H1 (cell line): ENCODE measurements around the gene DPYD. TPM values are rescaled to one million over a fixed set of nuclear protein-coding genes. Genes with fewer than 3 reads are reported as not detected.

Source experiments
- CTCF ChIA-PET: fragments of 300-600 bp; sonication (Branson Sonifier 250); formaldehyde crosslinking; loops from one replicate; lab custom pipeline; 2021; ENCODE audit not compliant: partially characterized antibody; lab: Charles Lee
- POLR2A ChIA-PET: fragments of 300-600 bp; sonication (Branson Sonifier 250); formaldehyde crosslinking; loops from one replicate; lab custom pipeline; 2021; ENCODE audit warnings: inconsistent platforms; ENCODE audit not compliant: partially characterized antibody; lab: Charles Lee
- DNase-seq, 2 experiments: peaks; one replicate each; pipeline versions ENCODE4 v3.0.0 to v3.0.0-alpha.2; 2010 to 2022; ENCODE audit warnings: low spot score in 2 of 2, low read depth in 1 of 2, mixed read lengths in 1 of 2
- FAIRE-seq: peaks from 2 replicates; lab custom pipeline; 2011; peaks lifted over from hg19 to GRCh38; lab: Jason Lieb, UNC
- H2AFZ ChIP-seq: 2 replicates; pipeline ENCODE4 v1.8.1; 2012; ENCODE audit warnings: low read length, inconsistent platforms
- H2AK5ac ChIP-seq: 2 replicates; pipeline ENCODE4 v1.6.1; 2013; ENCODE audit warnings: low read depth, low read length
- H2BK120ac ChIP-seq: replicated peaks from 2 replicates; pipeline ENCODE3; 2013; ENCODE audit warnings: low read depth, low read length, inconsistent platforms
- H2BK12ac ChIP-seq: 2 replicates; pipeline ENCODE4 v1.6.1; 2013; ENCODE audit warnings: low read depth, low read length
- H2BK15ac ChIP-seq: 2 replicates; pipeline ENCODE4 v1.6.1; 2013; ENCODE audit warnings: low read length
- H2BK20ac ChIP-seq: 2 replicates; pipeline ENCODE4 v1.6.1; 2013; ENCODE audit warnings: low read length
- H2BK5ac ChIP-seq: 2 replicates; pipeline ENCODE4 v1.6.1; 2013; ENCODE audit warnings: low read depth, low read length
- H3K14ac ChIP-seq: 2 replicates; pipeline ENCODE4 v1.6.1; 2013; ENCODE audit warnings: inconsistent platforms; ENCODE audit not compliant: insufficient read length
- H3K18ac ChIP-seq: 2 replicates; pipeline ENCODE4 v1.6.1; 2013; ENCODE audit warnings: low read length; ENCODE audit errors: extremely low read depth
- H3K23ac ChIP-seq: 2 replicates; pipeline ENCODE4 v1.6.1; 2013; ENCODE audit warnings: inconsistent platforms; ENCODE audit not compliant: insufficient read length
- H3K23me2 ChIP-seq: 2 replicates; pipeline ENCODE4 v1.6.1; 2013; ENCODE audit warnings: low read depth, low read length
- H3K27ac ChIP-seq: 2 replicates; pipeline ENCODE4 v1.6.1; 2011; ENCODE audit warnings: low read depth, low read length, inconsistent platforms
- H3K27me3 ChIP-seq, 4 experiments: replicated peaks in 1 of 4; 1 replicate in 1 of 4; 2 replicates in 3 of 4; pipeline versions ENCODE4 v1.6.1 to v1.8.1; 2011 to 2013; ENCODE audit warnings: low read length in 3 of 4, mild to moderate bottlenecking in 3 of 4, inconsistent platforms in 2 of 4, mixed read lengths in 2 of 4, moderate library complexity in 1 of 4; ENCODE audit not compliant: control insufficient read depth in 3 of 4, insufficient read depth in 3 of 4; ENCODE audit errors: extremely low read depth in 1 of 4
- H3K36me3 ChIP-seq, 4 experiments: 2 replicates each; pipeline versions ENCODE4 v1.6.1 to v1.8.1; 2011 to 2013; ENCODE audit warnings: mild to moderate bottlenecking in 4 of 4, low read length in 3 of 4, moderate library complexity in 2 of 4, control low read depth in 1 of 4, inconsistent platforms in 1 of 4; ENCODE audit not compliant: insufficient read depth in 4 of 4, control insufficient read depth in 2 of 4
- H3K4ac ChIP-seq: replicated peaks from 2 replicates; pipeline ENCODE3; 2013; ENCODE audit warnings: low read length, low read depth, mixed read lengths, inconsistent platforms; ENCODE audit not compliant: insufficient read length
- H3K4me1 ChIP-seq, 4 experiments: replicated peaks in 1 of 4; 1 replicate in 1 of 4; 2 replicates in 3 of 4; pipeline versions ENCODE4 v1.6.1 to v1.8.1; 2011 to 2013; ENCODE audit warnings: low read length in 3 of 4, inconsistent platforms in 2 of 4, mixed read lengths in 1 of 4; ENCODE audit not compliant: insufficient read depth in 4 of 4, control insufficient read depth in 3 of 4
- H3K4me2 ChIP-seq, 2 experiments: 2 replicates each; pipeline versions ENCODE4 v1.6.1 to v1.8.1; 2011 to 2013; ENCODE audit warnings: low read depth in 2 of 2, low read length in 2 of 2, control low read depth in 1 of 2, inconsistent platforms in 1 of 2, mild to moderate bottlenecking in 1 of 2; ENCODE audit not compliant: insufficient read depth in 1 of 2
- H3K4me3 ChIP-seq, 4 experiments: fragments of 200-600, 300-600 bp in 1 of 4; sonication (generic), shearing (Covaris generic), sonication (Bioruptor Twin) in 1 of 4; 2 replicates each; pipeline versions ENCODE4 v1.5.1 to v1.8.1; 2011 to 2016; ENCODE audit warnings: low read length in 4 of 4, low read depth in 3 of 4, control low read depth in 2 of 4, inconsistent platforms in 2 of 4, mild to moderate bottlenecking in 2 of 4, mixed read lengths in 1 of 4, moderate library complexity in 1 of 4; ENCODE audit not compliant: insufficient read depth in 2 of 4; ENCODE audit errors: extremely low read depth in 1 of 4
- H3K56ac ChIP-seq: replicated peaks from 2 replicates; pipeline ENCODE3; 2013; ENCODE audit warnings: low read depth, mild to moderate bottlenecking, mixed read lengths, low read length, inconsistent platforms; ENCODE audit not compliant: insufficient read length
- H3K79me1 ChIP-seq: 2 replicates; pipeline ENCODE4 v1.6.1; 2013; ENCODE audit warnings: low read depth, low read length, control low read depth
- H3K79me2 ChIP-seq, 2 experiments: 2 replicates each; pipeline versions ENCODE4 v1.6.1 to v1.8.1; 2012 to 2013; ENCODE audit warnings: low read length in 2 of 2, mild to moderate bottlenecking in 2 of 2, inconsistent platforms in 1 of 2; ENCODE audit not compliant: insufficient read depth in 2 of 2, control insufficient read depth in 1 of 2
- H3K9ac ChIP-seq, 4 experiments: replicated peaks in 1 of 4; 1 replicate in 1 of 4; 2 replicates in 3 of 4; pipeline versions ENCODE4 v1.6.1 to v1.8.1; 2011 to 2013; ENCODE audit warnings: low read depth in 3 of 4, low read length in 3 of 4, control low read depth in 2 of 4, mild to moderate bottlenecking in 2 of 4, moderate library complexity in 2 of 4, inconsistent platforms in 1 of 4; ENCODE audit errors: extremely low read depth in 1 of 4
- H3K9me3 ChIP-seq, 2 experiments: 2 replicates each; pipeline versions ENCODE4 v1.6.1 to v1.8.1; 2012 to 2013; ENCODE audit warnings: mild to moderate bottlenecking in 2 of 2, moderate library complexity in 2 of 2, control low read depth in 1 of 2, inconsistent platforms in 1 of 2, low read depth in 1 of 2, low read length in 1 of 2, mixed read lengths in 1 of 2; ENCODE audit not compliant: insufficient read depth in 2 of 2
- H4K20me1 ChIP-seq, 2 experiments: replicated peaks in 1 of 2; 2 replicates each; pipeline versions ENCODE3 to v1.8.1; 2011 to 2013; ENCODE audit warnings: inconsistent platforms in 2 of 2, low read length in 2 of 2, mild to moderate bottlenecking in 1 of 2; ENCODE audit not compliant: insufficient read depth in 2 of 2, control insufficient read depth in 1 of 2
- H4K5ac ChIP-seq: 2 replicates; pipeline ENCODE4 v1.6.1; 2013; ENCODE audit warnings: low read length, low read depth, mixed read lengths, inconsistent platforms; ENCODE audit not compliant: insufficient read length
- H4K8ac ChIP-seq: 2 replicates; pipeline ENCODE4 v1.8.0; 2013; ENCODE audit warnings: mild to moderate bottlenecking, moderate library complexity, low read length, inconsistent platforms; ENCODE audit not compliant: insufficient read depth; ENCODE audit errors: extremely low read depth
- H4K91ac ChIP-seq: replicated peaks from 2 replicates; pipeline ENCODE3; 2013; ENCODE audit warnings: low read length, mixed read lengths, inconsistent platforms; ENCODE audit not compliant: insufficient read length
- ATF2 ChIP-seq: IDR thresholded peaks from 2 replicates; pipeline ENCODE4 v1.6.1; 2012; ENCODE audit warnings: low read length, inconsistent platforms
- CBX5 ChIP-seq: fragments of 300-800, 300-1000 bp; sonication (generic); IDR thresholded peaks from 2 replicates; pipeline ENCODE4 v1.7.1; 2016; ENCODE audit warnings: antibody characterized with exemption, low read length, low read depth
- KDM4A ChIP-seq: IDR thresholded peaks from one replicate; pipeline ENCODE4 v1.7.1; 2012; ENCODE audit warnings: low read depth, mild to moderate bottlenecking, moderate library complexity, low read length, inconsistent platforms; ENCODE audit not compliant: severe bottlenecking
- KDM5A ChIP-seq: fragments of 200-600 bp; IDR thresholded peaks from 2 replicates; pipeline ENCODE4 v1.7.1; 2012; ENCODE audit warnings: mild to moderate bottlenecking, low read length, inconsistent platforms, mixed read lengths
- YY1 ChIP-seq: IDR thresholded peaks from 2 replicates; pipeline ENCODE4 v1.6.1; 2011; ENCODE audit warnings: low read depth, mild to moderate bottlenecking, low read length
- WGBS, 2 experiments: shearing (Covaris generic) in 1 of 2; methylation state at CpG; one replicate each; pipeline versions ENCODE4 v1.1.6 to v1.1.7; 2013 to 2015; ENCODE audit warnings: low lambda C conversion rate in 2 of 2, mixed read lengths in 2 of 2, inconsistent platforms in 1 of 2, low coverage in 1 of 2, missing lambda C conversion rate in 1 of 2; ENCODE audit not compliant: insufficient replicate concordance in 2 of 2, insufficient coverage in 1 of 2, insufficient read length in 1 of 2; ENCODE audit errors: extremely low coverage in 1 of 2, missing lambda C conversion rate in 1 of 2; 5-methylcytosine and 5-hydroxymethylcytosine counted together
- polyA plus RNA-seq, 7 experiments: library from polyadenylated mRNA; depleted of rRNA in 3 of 7; stranded (reverse) in 5 of 7; unstranded in 2 of 7; fragments of >200 nt in 5 of 7; fragments of 200-250 nt in 2 of 7; gene quantifications; 1 replicate in 5 of 7; 2 replicates in 1 of 7; 4 replicates in 1 of 7; pipeline versions ENCODE4 v1.2.1 to v1.2.3, GENCODE V29; 2011 to 2013; ENCODE audit warnings: missing spikeins in 2 of 7, mixed read lengths in 2 of 7
- total RNA-seq: library from RNA; stranded (reverse); fragmentation: NEBNext Ultra II Directional; extraction: Animal tissue kit (Norgen Biotek cat#: 25700); gene quantifications from 2 replicates; pipeline ENCODE4 v1.2.1, GENCODE V29; 2021

Gene DPYD
- total and polyA plus RNA-seq, 2 of the 8 experiments (the other 6 are each of a cell fraction or from before 2014, with no cell fraction given), result 0.29 to 0.73 TPM

DNA sequence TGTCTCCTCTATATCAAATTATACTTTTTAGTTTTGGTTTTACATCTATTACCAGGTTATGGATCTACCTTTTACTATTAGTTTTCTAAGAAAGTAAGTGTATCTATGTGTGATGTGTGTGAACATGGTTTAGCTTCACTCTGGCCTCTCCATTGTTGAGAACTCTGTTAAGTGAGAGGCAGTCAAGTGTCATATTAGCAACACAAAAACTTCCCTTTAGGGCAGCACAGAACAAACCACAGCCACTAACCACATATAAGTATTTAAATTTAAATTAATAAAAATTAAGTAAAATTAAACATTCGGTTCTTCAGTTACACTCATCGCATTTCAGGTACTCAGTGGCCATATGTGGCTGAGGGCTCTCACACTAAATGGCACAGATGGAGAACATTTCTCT, 96.6 kb downstream of the DPYD start:
- Histone ChIP-seq H3K4me1 (no peaks in the 10 kb centered on the region), H3K9ac (no peak overlapping the region), H4K20me1 (no peaks in the 10 kb centered on the region), H3K36me3 (no peaks in the 10 kb centered on the region), H3K9me3 (no peaks in the 10 kb centered on the region), H2BK15ac (no peak overlapping the region), H2BK5ac (no peak overlapping the region), H3K27me3 (no peaks in the 10 kb centered on the region), H4K8ac (no peak overlapping the region), H2AK5ac (no peak overlapping the region), H2BK12ac (no peak overlapping the region), H4K5ac (no peak overlapping the region), H3K23ac (no peak overlapping the region), H3K4me2 (no peak overlapping the region), H2BK20ac (no peak overlapping the region), H2BK120ac (no peak overlapping the region)
- no peak for FAIRE-seq
- DNase-seq, result no peak
- POLR2A ChIA-PET, result no interaction called here
- TF ChIP-seq CBX5, result no peak
- no peak for TF ChIP-seq KDM5A
- TF ChIP-seq KDM4A, result no peak
- TF ChIP-seq YY1, result no peak
- TF ChIP-seq ATF2, result no peak
- TF ChIP-seq, all 59 proteins: peak for 0
- Histone ChIP-seq H2AFZ (no peak overlapping the region), H3K4ac (no peak overlapping the region), H3K4me3 (no peak overlapping the region), H3K79me1 (no peaks in the 10 kb centered on the region), H3K79me2 (no peaks in the 10 kb centered on the region), H4K91ac (no peak overlapping the region), H3K14ac (no peak overlapping the region), H3K23me2 (no peaks in the 10 kb centered on the region; the same call in 1 of the 2 replicates), H3K18ac (no peak overlapping the region), H3K27ac (no peak overlapping the region), H3K56ac (no peak overlapping the region)
- WGBS, 2 experiments, result 80% methylated on average over 2 of the region's 2 CpGs; no CpG with 5 or more reads in 1 of the 2 experiments
- CTCF ChIA-PET, result no interaction called here
